H1 (cell line): ENCODE results near the gene SH2D7. TPM values are rescaled to one million over a fixed set of nuclear protein-coding genes. Genes with fewer than 3 reads are reported as not detected.

Source experiments
- CTCF ChIA-PET: fragments of 300-600 bp; sonication (Branson Sonifier 250); formaldehyde crosslinking; loops from one replicate; lab custom pipeline; 2021; ENCODE audit not compliant: partially characterized antibody; lab: Charles Lee
- POLR2A ChIA-PET: fragments of 300-600 bp; sonication (Branson Sonifier 250); formaldehyde crosslinking; loops from one replicate; lab custom pipeline; 2021; ENCODE audit warnings: inconsistent platforms; ENCODE audit not compliant: partially characterized antibody; lab: Charles Lee
- DNase-seq, 2 experiments: peaks; one replicate each; pipeline versions ENCODE4 v3.0.0 to v3.0.0-alpha.2; 2010 to 2022; ENCODE audit warnings: low spot score in 2 of 2, low read depth in 1 of 2, mixed read lengths in 1 of 2
- FAIRE-seq: peaks from 2 replicates; lab custom pipeline; 2011; peaks lifted over from hg19 to GRCh38; lab: Jason Lieb, UNC
- H2AFZ ChIP-seq: 2 replicates; pipeline ENCODE4 v1.8.1; 2012; ENCODE audit warnings: low read length, inconsistent platforms
- H2AK5ac ChIP-seq: 2 replicates; pipeline ENCODE4 v1.6.1; 2013; ENCODE audit warnings: low read depth, low read length
- H2BK120ac ChIP-seq: replicated peaks from 2 replicates; pipeline ENCODE3; 2013; ENCODE audit warnings: low read depth, low read length, inconsistent platforms
- H2BK12ac ChIP-seq: 2 replicates; pipeline ENCODE4 v1.6.1; 2013; ENCODE audit warnings: low read depth, low read length
- H2BK15ac ChIP-seq: 2 replicates; pipeline ENCODE4 v1.6.1; 2013; ENCODE audit warnings: low read length
- H2BK20ac ChIP-seq: 2 replicates; pipeline ENCODE4 v1.6.1; 2013; ENCODE audit warnings: low read length
- H2BK5ac ChIP-seq: 2 replicates; pipeline ENCODE4 v1.6.1; 2013; ENCODE audit warnings: low read depth, low read length
- H3K14ac ChIP-seq: 2 replicates; pipeline ENCODE4 v1.6.1; 2013; ENCODE audit warnings: inconsistent platforms; ENCODE audit not compliant: insufficient read length
- H3K18ac ChIP-seq: 2 replicates; pipeline ENCODE4 v1.6.1; 2013; ENCODE audit warnings: low read length; ENCODE audit errors: extremely low read depth
- H3K23ac ChIP-seq: 2 replicates; pipeline ENCODE4 v1.6.1; 2013; ENCODE audit warnings: inconsistent platforms; ENCODE audit not compliant: insufficient read length
- H3K23me2 ChIP-seq: 2 replicates; pipeline ENCODE4 v1.6.1; 2013; ENCODE audit warnings: low read depth, low read length
- H3K27ac ChIP-seq: 2 replicates; pipeline ENCODE4 v1.6.1; 2011; ENCODE audit warnings: low read depth, low read length, inconsistent platforms
- H3K27me3 ChIP-seq, 4 experiments: replicated peaks in 1 of 4; 1 replicate in 1 of 4; 2 replicates in 3 of 4; pipeline versions ENCODE4 v1.6.1 to v1.8.1; 2011 to 2013; ENCODE audit warnings: low read length in 3 of 4, mild to moderate bottlenecking in 3 of 4, inconsistent platforms in 2 of 4, mixed read lengths in 2 of 4, moderate library complexity in 1 of 4; ENCODE audit not compliant: control insufficient read depth in 3 of 4, insufficient read depth in 3 of 4; ENCODE audit errors: extremely low read depth in 1 of 4
- H3K36me3 ChIP-seq, 4 experiments: 2 replicates each; pipeline versions ENCODE4 v1.6.1 to v1.8.1; 2011 to 2013; ENCODE audit warnings: mild to moderate bottlenecking in 4 of 4, low read length in 3 of 4, moderate library complexity in 2 of 4, control low read depth in 1 of 4, inconsistent platforms in 1 of 4; ENCODE audit not compliant: insufficient read depth in 4 of 4, control insufficient read depth in 2 of 4
- H3K4ac ChIP-seq: replicated peaks from 2 replicates; pipeline ENCODE3; 2013; ENCODE audit warnings: low read length, low read depth, mixed read lengths, inconsistent platforms; ENCODE audit not compliant: insufficient read length
- H3K4me1 ChIP-seq, 4 experiments: replicated peaks in 1 of 4; 1 replicate in 1 of 4; 2 replicates in 3 of 4; pipeline versions ENCODE4 v1.6.1 to v1.8.1; 2011 to 2013; ENCODE audit warnings: low read length in 3 of 4, inconsistent platforms in 2 of 4, mixed read lengths in 1 of 4; ENCODE audit not compliant: insufficient read depth in 4 of 4, control insufficient read depth in 3 of 4
- H3K4me2 ChIP-seq, 2 experiments: 2 replicates each; pipeline versions ENCODE4 v1.6.1 to v1.8.1; 2011 to 2013; ENCODE audit warnings: low read depth in 2 of 2, low read length in 2 of 2, control low read depth in 1 of 2, inconsistent platforms in 1 of 2, mild to moderate bottlenecking in 1 of 2; ENCODE audit not compliant: insufficient read depth in 1 of 2
- H3K4me3 ChIP-seq, 4 experiments: fragments of 200-600, 300-600 bp in 1 of 4; sonication (generic), shearing (Covaris generic), sonication (Bioruptor Twin) in 1 of 4; 2 replicates each; pipeline versions ENCODE4 v1.5.1 to v1.8.1; 2011 to 2016; ENCODE audit warnings: low read length in 4 of 4, low read depth in 3 of 4, control low read depth in 2 of 4, inconsistent platforms in 2 of 4, mild to moderate bottlenecking in 2 of 4, mixed read lengths in 1 of 4, moderate library complexity in 1 of 4; ENCODE audit not compliant: insufficient read depth in 2 of 4; ENCODE audit errors: extremely low read depth in 1 of 4
- H3K56ac ChIP-seq: replicated peaks from 2 replicates; pipeline ENCODE3; 2013; ENCODE audit warnings: low read depth, mild to moderate bottlenecking, mixed read lengths, low read length, inconsistent platforms; ENCODE audit not compliant: insufficient read length
- H3K79me1 ChIP-seq: 2 replicates; pipeline ENCODE4 v1.6.1; 2013; ENCODE audit warnings: low read depth, low read length, control low read depth
- H3K79me2 ChIP-seq, 2 experiments: 2 replicates each; pipeline versions ENCODE4 v1.6.1 to v1.8.1; 2012 to 2013; ENCODE audit warnings: low read length in 2 of 2, mild to moderate bottlenecking in 2 of 2, inconsistent platforms in 1 of 2; ENCODE audit not compliant: insufficient read depth in 2 of 2, control insufficient read depth in 1 of 2
- H3K9ac ChIP-seq, 4 experiments: replicated peaks in 1 of 4; 1 replicate in 1 of 4; 2 replicates in 3 of 4; pipeline versions ENCODE4 v1.6.1 to v1.8.1; 2011 to 2013; ENCODE audit warnings: low read depth in 3 of 4, low read length in 3 of 4, control low read depth in 2 of 4, mild to moderate bottlenecking in 2 of 4, moderate library complexity in 2 of 4, inconsistent platforms in 1 of 4; ENCODE audit errors: extremely low read depth in 1 of 4
- H3K9me3 ChIP-seq, 2 experiments: 2 replicates each; pipeline versions ENCODE4 v1.6.1 to v1.8.1; 2012 to 2013; ENCODE audit warnings: mild to moderate bottlenecking in 2 of 2, moderate library complexity in 2 of 2, control low read depth in 1 of 2, inconsistent platforms in 1 of 2, low read depth in 1 of 2, low read length in 1 of 2, mixed read lengths in 1 of 2; ENCODE audit not compliant: insufficient read depth in 2 of 2
- H4K20me1 ChIP-seq, 2 experiments: replicated peaks in 1 of 2; 2 replicates each; pipeline versions ENCODE3 to v1.8.1; 2011 to 2013; ENCODE audit warnings: inconsistent platforms in 2 of 2, low read length in 2 of 2, mild to moderate bottlenecking in 1 of 2; ENCODE audit not compliant: insufficient read depth in 2 of 2, control insufficient read depth in 1 of 2
- H4K5ac ChIP-seq: 2 replicates; pipeline ENCODE4 v1.6.1; 2013; ENCODE audit warnings: low read length, low read depth, mixed read lengths, inconsistent platforms; ENCODE audit not compliant: insufficient read length
- H4K8ac ChIP-seq: 2 replicates; pipeline ENCODE4 v1.8.0; 2013; ENCODE audit warnings: mild to moderate bottlenecking, moderate library complexity, low read length, inconsistent platforms; ENCODE audit not compliant: insufficient read depth; ENCODE audit errors: extremely low read depth
- H4K91ac ChIP-seq: replicated peaks from 2 replicates; pipeline ENCODE3; 2013; ENCODE audit warnings: low read length, mixed read lengths, inconsistent platforms; ENCODE audit not compliant: insufficient read length
- EZH2 ChIP-seq: fragments of 200-600 bp; sonication (generic); IDR thresholded peaks from 2 replicates; pipeline ENCODE4 v1.7.1; 2012; ENCODE audit warnings: low read depth, mild to moderate bottlenecking, moderate library complexity, low read length, inconsistent platforms; ENCODE audit not compliant: severe bottlenecking
- GABPA ChIP-seq: IDR thresholded peaks from 2 replicates; pipeline ENCODE4 v1.6.1; 2011; ENCODE audit warnings: mild to moderate bottlenecking, low read length, moderate library complexity, borderline replicate concordance; ENCODE audit not compliant: insufficient read depth
- JUN ChIP-seq: IDR thresholded peaks from 2 replicates; pipeline ENCODE4 v1.6.1; 2011; ENCODE audit warnings: low read depth, mild to moderate bottlenecking, improper control_type of control experiment, low read length
- KDM1A ChIP-seq: fragments of 200-600, 300-600 bp; sonication (generic); IDR thresholded peaks from 2 replicates; pipeline ENCODE4 v1.7.1; 2016; ENCODE audit warnings: mild to moderate bottlenecking, low read length, borderline replicate concordance
- NANOG ChIP-seq: IDR thresholded peaks from 2 replicates; pipeline ENCODE4 v1.6.1; 2011; ENCODE audit warnings: low read length, low read depth, mild to moderate bottlenecking, inconsistent platforms; ENCODE audit not compliant: insufficient read depth, poor library complexity, severe bottlenecking
- RAD21 ChIP-seq, 2 experiments: IDR thresholded peaks in 1 of 2; conservative IDR thresholded peaks in 1 of 2; 2 replicates each; pipeline ENCODE4 v1.6.1; 2011; ENCODE audit warnings: low read depth in 2 of 2, low read length in 2 of 2, improper control_type of control experiment in 1 of 2, inconsistent platforms in 1 of 2, mild to moderate bottlenecking in 1 of 2, moderate library complexity in 1 of 2
- RXRA ChIP-seq: IDR thresholded peaks from 2 replicates; pipeline ENCODE4 v1.6.1; 2011; ENCODE audit warnings: low read depth, mild to moderate bottlenecking, low read length, moderate library complexity; ENCODE audit not compliant: insufficient read depth
- SIN3A ChIP-seq, 2 experiments: IDR thresholded peaks in 1 of 2; conservative IDR thresholded peaks in 1 of 2; 2 replicates each; pipeline ENCODE4 v1.6.1; 2011 to 2012; ENCODE audit warnings: low read length in 2 of 2, improper control_type of control experiment in 1 of 2, low read depth in 1 of 2, mild to moderate bottlenecking in 1 of 2
- SP1 ChIP-seq: IDR thresholded peaks from 2 replicates; pipeline ENCODE4 v1.6.1; 2011; ENCODE audit warnings: low read depth, low read length
- TAF1 ChIP-seq: IDR thresholded peaks from 2 replicates; pipeline ENCODE4 v1.6.1; 2011; ENCODE audit warnings: mild to moderate bottlenecking, low read depth, low read length
- TEAD4 ChIP-seq: IDR thresholded peaks from 2 replicates; pipeline ENCODE4 v1.6.1; 2012; ENCODE audit warnings: low read depth, low read length, inconsistent platforms, mixed read lengths
- polyA plus RNA-seq, 7 experiments: library from polyadenylated mRNA; depleted of rRNA in 3 of 7; stranded (reverse) in 5 of 7; unstranded in 2 of 7; fragments of >200 nt in 5 of 7; fragments of 200-250 nt in 2 of 7; gene quantifications; 1 replicate in 5 of 7; 2 replicates in 1 of 7; 4 replicates in 1 of 7; pipeline versions ENCODE4 v1.2.1 to v1.2.3, GENCODE V29; 2011 to 2013; ENCODE audit warnings: missing spikeins in 2 of 7, mixed read lengths in 2 of 7
- total RNA-seq: library from RNA; stranded (reverse); fragmentation: NEBNext Ultra II Directional; extraction: Animal tissue kit (Norgen Biotek cat#: 25700); gene quantifications from 2 replicates; pipeline ENCODE4 v1.2.1, GENCODE V29; 2021

The SH2D7 gene
- total and polyA plus RNA-seq, 2 of the 8 experiments (the other 6 are each of a cell fraction or from before 2014, with no cell fraction given), result not detected

GRCh38 chr15:78063217-78063616 is 29.1 kb upstream of the SH2D7 start:
- peaks cover 0 to 6% of the 10 kb centered on the region in 2 experiments for H4K20me1 ChIP-seq

More at GRCh38 chr15:78063217-78063616, 29.1 kb upstream of the SH2D7 start:
- Histone ChIP-seq H3K4me2 (no peak overlapping the region), H3K36me3 (no peaks in the 10 kb centered on the region), H3K79me1 (peaks cover 10% of the 10 kb centered on the region), H2BK12ac (no peak overlapping the region), H2AFZ (no peak overlapping the region), H2BK120ac (no peak overlapping the region), H4K5ac (no peak overlapping the region), H4K91ac (no peak overlapping the region), H3K4ac (no peak overlapping the region), H3K18ac (no peak overlapping the region), H2AK5ac (no peak overlapping the region), H3K9ac (no peak overlapping the region), H3K56ac (no peak overlapping the region), H3K27me3 (no peaks in the 10 kb centered on the region; a peak in 1 of 7 replicates), H2BK15ac (no peak overlapping the region), H3K23me2 (no peaks in the 10 kb centered on the region), H3K23ac (no peak overlapping the region), H3K4me1 (peaks cover 4 to 19% (median 14%) of the 10 kb centered on the region in 4 experiments; a peak in 6 of 7 replicates), H3K14ac (no peak overlapping the region), H3K79me2 (peaks cover 0 to 47% of the 10 kb centered on the region in 2 experiments; a peak in 3 of 4 replicates), H2BK5ac (no peak overlapping the region), H3K4me3 (no peak overlapping the region), H3K27ac (no peak overlapping the region), H2BK20ac (no peak overlapping the region), H4K8ac (no peak overlapping the region), H3K9me3 (no peaks in the 10 kb centered on the region)
- POLR2A ChIA-PET, result interaction anchor here (2.0 kb wide), 1 partner anchor 9 kb away, joined by 4 read pairs; no protein-coding TSS in a partner anchor
- TF ChIP-seq JUN (no peak), RAD21 (IDR thresholded peaks at IDR 0.05 in 1 of 2, conservative IDR thresholded peaks at IDR 0.05 in 1 of 2; ENCODE audit: low read depth in 2 of 2, low read length in 2 of 2) (no peak), EZH2 (no peak), TEAD4 (no peak), TAF1 (no peak), GABPA (no peak), SIN3A (conservative IDR thresholded peaks at IDR 0.05 in 1 of 2, IDR thresholded peaks at IDR 0.05 in 1 of 2; ENCODE audit: low read depth in 1 of 2, low read length in 2 of 2) (no peak), SP1 (no peak), KDM1A (no peak), RXRA (no peak), NANOG (no peak)
- FAIRE-seq (no peak), DNase-seq (no peak)
- CTCF ChIA-PET, result interaction anchor here (0.5 to 3.0 kb wide), 6 partner anchors 9 to 178 kb away, joined by 3 to 9 read pairs (median 3); partner anchors contain the start of gene CIB2
